ENCODE data around the gene CARMIL1.
A peak's percentile ranks its signal among the peaks of the same experiment; 100 is the strongest.

CARMIL1 gene

DNA sequence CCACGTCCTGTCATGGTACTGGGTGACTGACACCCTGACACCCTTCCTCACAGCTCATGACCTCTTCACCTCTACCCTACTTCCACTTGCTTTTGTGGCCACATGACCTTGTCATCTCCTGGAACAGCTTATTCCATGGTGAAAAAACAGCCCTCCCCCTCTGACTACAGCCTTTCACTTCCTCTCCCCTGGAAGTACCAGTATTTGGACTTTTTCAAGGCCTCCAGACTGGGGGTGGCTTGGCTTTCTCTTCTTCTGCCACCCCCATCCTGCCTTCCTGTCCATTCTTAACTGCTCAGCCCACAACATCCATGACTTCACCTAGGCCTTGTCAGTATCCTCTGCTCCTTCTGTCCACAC, 168.4 kb downstream of the CARMIL1 start:
- TF ChIP-seq, protein P1, sequence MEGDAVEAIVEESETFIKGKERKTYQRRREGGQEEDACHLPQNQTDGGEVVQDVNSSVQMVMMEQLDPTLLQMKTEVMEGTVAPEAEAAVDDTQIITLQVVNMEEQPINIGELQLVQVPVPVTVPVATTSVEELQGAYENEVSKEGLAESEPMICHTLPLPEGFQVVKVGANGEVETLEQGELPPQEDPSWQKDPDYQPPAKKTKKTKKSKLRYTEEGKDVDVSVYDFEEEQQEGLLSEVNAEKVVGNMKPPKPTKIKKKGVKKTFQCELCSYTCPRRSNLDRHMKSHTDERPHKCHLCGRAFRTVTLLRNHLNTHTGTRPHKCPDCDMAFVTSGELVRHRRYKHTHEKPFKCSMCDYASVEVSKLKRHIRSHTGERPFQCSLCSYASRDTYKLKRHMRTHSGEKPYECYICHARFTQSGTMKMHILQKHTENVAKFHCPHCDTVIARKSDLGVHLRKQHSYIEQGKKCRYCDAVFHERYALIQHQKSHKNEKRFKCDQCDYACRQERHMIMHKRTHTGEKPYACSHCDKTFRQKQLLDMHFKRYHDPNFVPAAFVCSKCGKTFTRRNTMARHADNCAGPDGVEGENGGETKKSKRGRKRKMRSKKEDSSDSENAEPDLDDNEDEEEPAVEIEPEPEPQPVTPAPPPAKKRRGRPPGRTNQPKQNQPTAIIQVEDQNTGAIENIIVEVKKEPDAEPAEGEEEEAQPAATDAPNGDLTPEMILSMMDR (IDR thresholded peaks at IDR 0.05; ENCODE audit: borderline replicate concordance, control extremely low read depth, extremely low read depth, insufficient read depth, missing control alignments) = no peak
- DNase-seq (ENCODE audit: low spot score) = peak; percentile 16
- in situ Hi-C loops (cut with MboI; ENCODE audit: low sequenced_read_pairs, unreplicated experiment) = no loop called here

DNA sequence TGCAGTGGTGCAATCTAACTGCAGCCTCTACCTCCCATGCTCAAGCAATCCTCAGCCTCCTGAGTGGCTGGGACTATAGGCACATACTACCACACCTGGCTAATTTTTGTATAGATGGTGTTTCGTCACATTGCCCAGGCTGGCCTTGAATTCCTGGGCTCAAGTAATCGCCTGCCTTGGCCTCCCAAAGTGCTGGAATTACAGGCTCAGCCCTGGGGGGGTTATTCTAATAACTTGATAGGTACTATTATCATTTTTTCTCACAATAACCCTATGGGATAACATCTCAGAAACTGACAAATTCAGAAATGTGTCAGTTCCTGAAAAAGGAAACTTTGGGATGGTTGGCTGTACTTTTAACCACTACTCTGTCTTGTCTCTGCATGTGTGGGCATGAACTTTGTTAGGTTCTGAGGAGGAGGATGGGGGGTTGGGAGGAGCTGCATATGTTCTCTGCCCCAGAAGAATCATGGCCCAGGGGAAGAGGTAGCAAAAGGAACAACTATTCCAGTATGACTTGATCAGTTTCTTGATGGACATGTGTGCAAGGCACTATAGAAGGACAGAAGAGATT, 169.9 kb downstream of the CARMIL1 start:
- in situ Hi-C loops (cut with MboI; ENCODE audit: low sequenced_read_pairs, unreplicated experiment) = no loop called here
- TF ChIP-seq, protein P1 (IDR thresholded peaks at IDR 0.05; ENCODE audit: borderline replicate concordance, control extremely low read depth, extremely low read depth, insufficient read depth, missing control alignments) = no peak
- no peak for DNase-seq (ENCODE audit: low spot score)

DNA sequence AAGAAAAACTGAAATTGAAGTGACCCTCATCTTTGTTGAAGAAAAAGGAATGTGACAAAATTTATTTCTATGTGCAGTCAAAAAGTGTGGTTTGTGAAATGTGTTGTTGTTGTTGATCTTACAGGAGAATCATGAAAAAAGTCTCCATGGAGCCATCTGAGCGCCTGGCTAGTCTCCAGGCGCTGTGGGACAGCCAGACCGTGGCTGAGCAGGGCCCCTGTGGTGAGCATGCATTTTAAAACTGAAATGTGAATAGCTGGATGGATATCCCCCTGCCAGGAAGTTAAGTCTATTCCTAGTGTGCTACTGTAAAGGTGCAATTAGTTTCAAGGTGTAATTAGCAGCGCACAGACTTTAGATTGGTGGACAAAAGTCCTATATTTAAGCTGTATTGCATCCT, 170.6 kb downstream of the CARMIL1 start:
- DNase-seq (ENCODE audit: low spot score) = no peak
- TF ChIP-seq, protein P1 (IDR thresholded peaks at IDR 0.05; ENCODE audit: borderline replicate concordance, control extremely low read depth, extremely low read depth, insufficient read depth, missing control alignments) = no peak
- in situ Hi-C loops (cut with MboI; ENCODE audit: low sequenced_read_pairs, unreplicated experiment) = no loop called here

DNA sequence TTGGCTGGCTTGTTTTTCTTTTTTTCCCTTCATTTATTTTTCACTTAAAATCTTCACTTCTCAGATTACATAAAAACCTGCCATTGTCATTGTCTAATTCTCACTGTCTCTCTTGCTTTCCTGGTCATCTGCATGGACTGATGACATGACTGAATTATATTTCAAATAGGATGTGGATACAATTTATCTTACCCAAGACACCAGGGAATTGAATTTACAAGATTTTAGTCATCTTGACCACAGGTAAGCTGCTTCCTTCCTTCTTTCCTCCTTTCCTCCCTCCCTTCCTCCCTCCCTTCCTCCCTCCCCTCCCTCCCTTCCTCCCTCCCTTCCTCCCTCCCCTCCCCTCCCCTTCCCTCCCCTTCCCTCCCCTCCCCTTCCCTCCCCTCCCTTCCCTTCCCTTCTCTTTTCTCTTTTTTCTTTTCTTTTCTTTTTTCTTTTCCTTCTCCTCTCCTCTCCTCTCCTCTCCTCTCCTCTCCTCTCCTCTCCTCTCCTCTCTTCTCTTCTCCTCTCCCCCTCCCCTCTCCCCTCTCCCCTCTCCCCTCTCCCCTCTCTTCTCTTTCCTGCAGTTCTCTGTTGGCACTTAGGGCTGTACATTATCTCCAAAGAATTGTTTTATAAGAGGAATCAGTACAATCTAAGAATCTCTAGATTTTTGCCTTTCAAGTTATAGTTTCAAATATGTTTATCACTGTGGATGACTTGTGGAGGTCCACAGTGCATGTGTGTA, 171.5 kb downstream of the CARMIL1 start:
- in situ Hi-C loops (cut with MboI; ENCODE audit: low sequenced_read_pairs, unreplicated experiment) = no loop called here
- DNase-seq (ENCODE audit: low spot score) = no peak
- TF ChIP-seq, protein P1 (IDR thresholded peaks at IDR 0.05; ENCODE audit: borderline replicate concordance, control extremely low read depth, extremely low read depth, insufficient read depth, missing control alignments) = no peak

DNA sequence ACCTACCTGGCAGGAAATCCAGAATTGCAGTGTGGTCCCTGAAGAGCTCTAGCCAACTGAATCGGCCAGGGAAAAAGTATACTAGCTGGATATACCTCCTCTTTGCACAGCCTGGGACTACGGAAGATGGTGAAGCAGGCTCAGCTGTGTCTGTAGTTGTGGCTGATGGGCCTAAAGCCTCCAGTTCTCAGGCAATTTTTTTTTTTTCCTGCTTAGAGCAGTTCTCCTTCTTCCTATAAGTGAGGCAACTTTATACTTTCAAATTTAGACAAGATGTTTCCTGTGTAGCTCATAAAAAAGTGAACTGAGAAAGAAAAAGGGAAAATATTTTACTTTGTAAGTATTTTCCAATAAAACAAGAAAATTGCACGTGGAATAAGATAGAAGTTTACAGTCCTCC, 172.9 kb downstream of the CARMIL1 start:
- TF ChIP-seq, protein P1 (IDR thresholded peaks at IDR 0.05; ENCODE audit: borderline replicate concordance, control extremely low read depth, extremely low read depth, insufficient read depth, missing control alignments) = no peak
- DNase-seq (ENCODE audit: low spot score) = no peak
- in situ Hi-C loops (cut with MboI; ENCODE audit: low sequenced_read_pairs, unreplicated experiment) = no loop called here

DNA sequence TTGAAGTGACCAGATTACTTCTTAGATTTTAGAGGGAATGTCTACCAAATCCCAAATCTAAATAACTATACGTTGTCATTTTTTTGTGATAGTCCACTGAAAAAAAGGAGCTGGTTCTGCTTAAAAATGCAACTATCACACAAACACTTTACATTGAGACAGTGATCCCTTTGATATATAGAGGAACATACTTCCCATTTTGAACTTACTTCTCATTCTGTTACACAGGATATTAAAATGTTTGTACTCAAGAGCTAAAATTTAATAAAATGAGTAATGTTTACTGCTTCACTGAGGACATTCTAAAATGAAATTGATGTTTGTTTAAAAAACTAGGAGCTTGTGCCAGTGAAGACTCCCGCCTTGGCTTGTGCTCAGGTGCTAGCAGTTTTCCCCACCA, 174.1 kb downstream of the CARMIL1 start:
- in situ Hi-C loops (cut with MboI; ENCODE audit: low sequenced_read_pairs, unreplicated experiment) = no loop called here
- DNase-seq (ENCODE audit: low spot score) = no peak
- TF ChIP-seq, protein P1 (IDR thresholded peaks at IDR 0.05; ENCODE audit: borderline replicate concordance, control extremely low read depth, extremely low read depth, insufficient read depth, missing control alignments) = no peak

All from GM13976 (cell line).